ENCODE data around the gene SASH1.

SASH1 gene

GRCh38 chr6:148545901-148546300 lies 203.3 kb downstream of the SASH1 start (continued):
- TF ChIP-seq PRDM2 (tag by site-specific recombination; IDR thresholded peaks at IDR 0.05; ENCODE audit: borderline replicate concordance) (no peak), ZBTB11 (tag by site-specific recombination; conservative IDR thresholded peaks at IDR 0.05; ENCODE audit: low read depth) (no peak), ZNF19 (tag by site-specific recombination; IDR thresholded peaks at IDR 0.05; ENCODE audit: low read depth) (no peak), ZNF366 (tag by site-specific recombination; conservative IDR thresholded peaks at IDR 0.05) (no peak), ZNF398 (tag by site-specific recombination; IDR thresholded peaks at IDR 0.05) (no peak), ZNF423 (tag by site-specific recombination; IDR thresholded peaks at IDR 0.05) (no peak), ZXDB (tag by site-specific recombination; IDR thresholded peaks at IDR 0.05) (no peak), ZNF473 (tag by site-specific recombination; IDR thresholded peaks at IDR 0.05) (no peak), ZNF785 (tag by site-specific recombination; IDR thresholded peaks at IDR 0.05) (no peak), GFI1B (tag by site-specific recombination; IDR thresholded peaks at IDR 0.05) (no peak)

- CTCF ChIA-PET, result interaction anchor here (0.5 to 1.6 kb wide), 4 partner anchors 12 to 70 kb away, joined by 3 to 5 read pairs (median 4); no protein-coding TSS in a partner anchor
- TF ChIP-seq ZBTB11 (tag by site-specific recombination; conservative IDR thresholded peaks at IDR 0.05; ENCODE audit: low read depth), result no peak
- no peak for TF ChIP-seq ELK4 (IDR thresholded peaks at IDR 0.05; ENCODE audit: borderline replicate concordance, low read depth, low read length)
- TF ChIP-seq ZNF518A (tag by site-specific recombination; conservative IDR thresholded peaks at IDR 0.05; ENCODE audit: low read depth), result no peak
- no peak for TF ChIP-seq REPIN1 (tag by site-specific recombination; IDR thresholded peaks at IDR 0.05; ENCODE audit: low read depth)
- TF ChIP-seq ZNF239 (tag by site-specific recombination; IDR thresholded peaks at IDR 0.05), result no peak
- no peak for TF ChIP-seq ZBTB1 (tag by site-specific recombination; IDR thresholded peaks at IDR 0.05)
These were observed 204.5 kb downstream of the SASH1 start for GRCh38 chr6:148547110-148547509.

More at GRCh38 chr6:148547110-148547509, 204.5 kb downstream of the SASH1 start:
- peaks cover 0 to 71% of the 10 kb centered on the region in 2 experiments; a peak in 2 of 3 replicates for H3K36me3 ChIP-seq (ENCODE audit: control insufficient read depth in 2 of 2, insufficient read depth in 1 of 2, low read length in 2 of 2)
- POLR2A ChIA-PET, result no interaction called here
- no peak overlapping the region for H3K27ac ChIP-seq (ENCODE audit: extremely low read depth, low read depth, low read length)
- no peaks in the 10 kb centered on the region for H3K9me3 ChIP-seq (ENCODE audit: control insufficient read depth, insufficient read depth, low read depth, low read length)
- H3K4me3 ChIP-seq (ENCODE audit: low read depth, low read length), result no peak overlapping the region
- no peaks in the 10 kb centered on the region for H3K4me1 ChIP-seq (ENCODE audit: control insufficient read depth, insufficient read depth, low read length)

Data from HEK293 (cell line).